Activated T-helper 17 cell treated with anti-CD3 and anti-CD28 coated beads, Interleukin-2, amount 50 U/mL, for 72 hours (primary cell): Measurements from ENCODE around the gene TNRC6C. TPM values are rescaled to one million over a fixed set of nuclear protein-coding genes. Genes with fewer than 3 reads are reported as not detected.

ENCODE experiments used
- ATAC-seq: fragments of 150-1000 bp; cut with Tn5 transposase; replicated peaks from 2 replicates; pipeline ENCODE4 v1.10.0; 2021; ENCODE audit warnings: mild to moderate bottlenecking, moderate library complexity
- H3K27ac Mint-ChIP-seq: one replicate; pipeline ENCODE4 v1.8.0; 2022; ENCODE audit warnings: mixed read lengths
- H3K27me3 Mint-ChIP-seq: one replicate; pipeline ENCODE4 v1.8.0; 2022; ENCODE audit warnings: mixed read lengths
- H3K36me3 Mint-ChIP-seq: one replicate; pipeline ENCODE4 v1.8.0; 2022; ENCODE audit warnings: low read depth, mild to moderate bottlenecking, mixed read lengths
- H3K4me1 Mint-ChIP-seq: one replicate; pipeline ENCODE4 v1.8.0; 2022; ENCODE audit warnings: mixed read lengths
- H3K4me3 Mint-ChIP-seq: one replicate; pipeline ENCODE4 v1.8.0; 2022; ENCODE audit warnings: mild to moderate bottlenecking, mixed read lengths
- H3K9me3 Mint-ChIP-seq: one replicate; pipeline ENCODE4 v1.8.0; 2022; ENCODE audit warnings: mixed read lengths
- total RNA-seq, 2 donors: library from RNA; stranded (reverse); gene quantifications; one replicate each; pipeline ENCODE4 v1.2.3, GENCODE V29; 2022

The TNRC6C gene
- total RNA-seq, 2 donors from 2014 or later = 15.6 to 19.1 TPM

DNA sequence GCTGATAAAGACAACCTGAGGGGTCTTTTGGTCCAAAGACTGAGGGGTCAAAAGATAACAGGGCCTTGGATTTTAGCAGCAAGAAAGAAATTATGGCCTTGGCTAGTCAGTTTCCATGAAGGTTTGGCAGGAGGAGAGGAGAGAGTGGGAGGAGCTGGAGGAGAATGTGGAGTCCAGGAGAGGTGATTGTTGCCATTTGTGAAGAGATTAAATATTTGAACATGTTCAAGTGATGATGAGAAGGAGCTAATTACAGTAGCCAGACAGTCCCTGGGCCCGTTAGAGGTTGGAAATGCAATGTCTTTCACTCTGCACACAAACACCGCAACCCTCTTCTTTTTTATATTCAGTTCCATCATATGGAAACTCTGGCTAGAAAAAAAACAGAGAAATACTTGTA, 68.6 kb downstream of the TNRC6C start:
- peaks cover 19% of the 10 kb centered on the region for H3K4me1 Mint-ChIP-seq
- no peaks in the 10 kb centered on the region for H3K27me3 Mint-ChIP-seq
- H3K27ac Mint-ChIP-seq = peak overlapping the region; percentile 40
- no peak for ATAC-seq
- H3K36me3 Mint-ChIP-seq = peaks cover 8% of the 10 kb centered on the region
- no peak overlapping the region for H3K4me3 Mint-ChIP-seq
- H3K9me3 Mint-ChIP-seq = no peaks in the 10 kb centered on the region

DNA sequence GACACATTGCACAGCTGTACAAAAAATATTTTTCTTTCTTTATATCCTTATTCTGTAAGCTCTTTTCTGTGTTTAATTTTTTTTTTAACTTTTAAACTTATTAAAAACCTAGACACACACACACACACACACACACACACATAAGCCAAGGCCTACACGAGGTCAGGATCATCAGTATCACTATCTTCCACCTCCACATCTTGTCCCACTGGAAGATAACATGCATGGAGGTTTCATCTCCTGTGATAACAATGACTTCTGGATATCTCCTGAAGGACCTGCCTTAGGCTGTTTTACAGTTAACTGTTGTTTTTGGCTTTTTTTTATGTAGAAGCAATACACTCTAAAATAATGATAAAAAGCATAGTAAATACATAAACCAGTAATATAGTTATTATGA, 71.2 kb downstream of the TNRC6C start:
- ATAC-seq = no peak
- no peaks in the 10 kb centered on the region for H3K27me3 Mint-ChIP-seq
- no peaks in the 10 kb centered on the region for H3K9me3 Mint-ChIP-seq
- H3K4me1 Mint-ChIP-seq = peaks cover 21% of the 10 kb centered on the region
- no peak overlapping the region for H3K27ac Mint-ChIP-seq
- peaks cover 28% of the 10 kb centered on the region for H3K36me3 Mint-ChIP-seq
- no peak overlapping the region for H3K4me3 Mint-ChIP-seq

DNA sequence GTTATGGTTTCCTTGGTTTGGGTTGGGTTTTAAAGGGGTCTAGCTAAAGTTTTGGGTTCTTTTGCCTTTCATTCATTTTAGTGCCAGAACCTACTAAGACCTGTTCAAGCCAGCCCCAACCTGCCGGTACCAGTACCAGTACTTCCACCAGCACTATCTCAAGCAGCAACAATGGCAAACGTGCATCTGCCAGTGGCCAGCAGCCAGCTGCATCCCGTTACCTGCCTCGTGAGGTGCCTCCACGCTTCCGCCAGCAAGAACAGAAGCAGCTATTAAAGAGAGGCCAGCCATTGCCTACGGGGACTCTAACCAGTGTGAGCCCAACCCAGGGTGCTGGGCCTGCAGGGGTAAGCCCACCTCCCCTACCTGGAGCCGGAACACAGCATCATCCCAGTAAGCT, 72.9 kb downstream of the TNRC6C start:
- Mint-ChIP-seq H3K9me3 (no peaks in the 10 kb centered on the region), H3K36me3 (peaks cover 46% of the 10 kb centered on the region), H3K27ac (no peak overlapping the region), H3K4me1 (peaks cover 24% of the 10 kb centered on the region), H3K4me3 (no peak overlapping the region), H3K27me3 (no peaks in the 10 kb centered on the region)
- ATAC-seq = no peak

DNA sequence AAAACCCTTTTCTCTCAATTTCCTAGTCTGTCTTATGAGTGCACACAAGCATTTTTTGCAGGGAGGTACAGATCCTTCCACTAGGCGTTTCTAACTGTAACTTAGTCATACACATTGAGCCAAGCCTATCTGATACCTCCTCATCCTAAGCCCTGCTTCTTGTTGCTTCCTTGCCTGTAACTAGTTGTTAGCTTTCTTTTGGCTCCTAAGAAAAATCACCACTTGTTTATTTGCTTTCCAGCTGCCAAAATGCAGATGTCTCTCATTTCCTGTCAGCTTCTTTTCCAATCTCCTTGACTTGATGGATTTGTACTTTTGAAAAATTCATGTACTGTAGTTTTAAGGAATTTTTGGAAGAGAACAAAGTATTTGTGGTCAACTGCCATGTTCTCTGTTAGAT, 73.7 kb downstream of the TNRC6C start:
- no peak overlapping the region for H3K27ac Mint-ChIP-seq
- H3K4me1 Mint-ChIP-seq = peaks cover 17% of the 10 kb centered on the region
- no peaks in the 10 kb centered on the region for H3K9me3 Mint-ChIP-seq
- no peaks in the 10 kb centered on the region for H3K27me3 Mint-ChIP-seq
- no peak for ATAC-seq
- no peak overlapping the region for H3K4me3 Mint-ChIP-seq
- H3K36me3 Mint-ChIP-seq = peaks cover 51% of the 10 kb centered on the region

DNA sequence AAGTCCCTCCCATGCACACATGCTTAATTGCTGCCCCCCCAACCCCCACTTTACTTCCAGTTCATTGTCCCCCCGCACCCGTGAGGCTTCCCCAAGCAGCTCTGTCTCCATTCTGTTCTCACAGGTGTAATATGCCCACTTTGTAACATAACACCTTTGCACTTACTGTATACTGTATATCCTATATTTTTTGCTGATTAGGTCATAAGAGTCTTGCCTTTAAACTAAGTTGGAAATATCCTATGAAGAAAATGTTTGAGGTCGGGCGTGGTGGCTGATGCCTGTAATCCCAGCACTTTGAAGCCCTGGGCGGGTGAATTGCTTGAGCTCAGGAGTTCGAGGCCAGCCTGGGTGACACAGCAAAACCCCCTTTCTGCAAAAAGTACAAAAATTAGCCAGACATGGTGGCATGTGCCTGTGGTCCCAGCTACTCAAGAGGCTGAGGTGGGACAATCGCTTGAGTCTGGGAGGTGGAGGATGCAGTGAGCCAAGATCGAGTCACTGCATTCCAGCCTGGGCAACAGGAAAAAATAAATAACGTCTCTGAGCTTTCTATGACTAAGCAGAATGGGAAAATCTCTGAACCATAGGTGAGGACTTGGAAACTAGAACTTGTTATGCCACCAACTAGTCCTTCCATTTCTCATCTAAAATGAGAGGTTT, 76.1 kb downstream of the TNRC6C start:
- Mint-ChIP-seq H3K9me3 (no peaks in the 10 kb centered on the region), H3K27me3 (no peaks in the 10 kb centered on the region), H3K4me3 (no peak overlapping the region), H3K4me1 (peaks cover 6% of the 10 kb centered on the region), H3K36me3 (peaks cover 63% of the 10 kb centered on the region), H3K27ac (peak overlapping the region; percentile 23)
- ATAC-seq = peak; percentile 40

DNA sequence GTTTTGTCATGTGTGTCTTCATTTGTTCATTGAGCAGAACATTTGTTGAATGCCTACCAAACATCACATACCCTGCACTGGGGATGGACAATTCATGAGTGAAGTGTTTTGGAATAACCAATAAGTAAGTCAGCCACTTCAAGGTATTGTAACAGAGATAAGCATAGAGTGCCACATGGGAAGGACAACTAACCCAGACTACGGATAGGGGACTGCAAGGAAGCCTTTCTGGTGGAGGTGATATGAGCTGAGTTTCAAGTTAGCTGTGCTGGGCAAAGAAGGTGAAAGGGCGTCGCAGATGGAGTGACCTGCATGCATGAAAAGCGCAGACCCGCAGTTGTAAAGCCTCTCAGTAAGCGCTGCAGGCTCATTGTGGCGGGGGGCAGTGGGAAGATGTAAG, 78.8 kb downstream of the TNRC6C start:
- Mint-ChIP-seq H3K36me3 (peaks cover 54% of the 10 kb centered on the region), H3K4me3 (no peak overlapping the region), H3K4me1 (peaks cover 6% of the 10 kb centered on the region), H3K27ac (peak overlapping the region; percentile 3), H3K27me3 (no peaks in the 10 kb centered on the region), H3K9me3 (no peaks in the 10 kb centered on the region)
- no peak for ATAC-seq

DNA sequence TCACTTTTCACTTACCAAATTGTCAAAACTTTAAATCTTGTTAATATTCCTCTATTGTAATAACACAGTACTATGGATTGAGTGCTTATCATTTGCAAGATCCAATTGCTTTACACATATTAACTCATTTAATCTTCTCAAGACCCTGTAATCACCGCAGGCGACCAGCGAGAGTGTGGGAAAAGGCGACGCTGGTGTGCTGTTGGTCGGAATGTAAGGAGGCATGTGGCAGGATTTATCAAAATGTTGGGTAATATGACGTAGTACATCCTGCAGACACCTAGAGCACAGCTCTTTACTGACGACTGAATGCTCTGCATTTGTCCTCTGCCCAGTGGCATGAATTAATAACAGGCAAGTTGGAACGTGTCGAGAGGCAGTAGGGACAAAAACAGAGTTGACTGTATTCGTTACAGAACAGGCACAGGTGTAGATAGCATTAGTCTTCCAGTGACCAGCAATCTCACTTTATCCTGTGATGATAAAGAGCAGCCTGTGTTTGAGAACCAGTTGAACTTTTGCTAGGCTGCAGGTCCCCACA, 80.3 kb downstream of the TNRC6C start:
- no peaks in the 10 kb centered on the region for H3K9me3 Mint-ChIP-seq
- H3K27ac Mint-ChIP-seq = no peak overlapping the region
- H3K27me3 Mint-ChIP-seq = no peaks in the 10 kb centered on the region
- no peak overlapping the region for H3K4me3 Mint-ChIP-seq
- peaks cover 15% of the 10 kb centered on the region for H3K4me1 Mint-ChIP-seq
- no peak for ATAC-seq
- peaks cover 53% of the 10 kb centered on the region for H3K36me3 Mint-ChIP-seq

DNA sequence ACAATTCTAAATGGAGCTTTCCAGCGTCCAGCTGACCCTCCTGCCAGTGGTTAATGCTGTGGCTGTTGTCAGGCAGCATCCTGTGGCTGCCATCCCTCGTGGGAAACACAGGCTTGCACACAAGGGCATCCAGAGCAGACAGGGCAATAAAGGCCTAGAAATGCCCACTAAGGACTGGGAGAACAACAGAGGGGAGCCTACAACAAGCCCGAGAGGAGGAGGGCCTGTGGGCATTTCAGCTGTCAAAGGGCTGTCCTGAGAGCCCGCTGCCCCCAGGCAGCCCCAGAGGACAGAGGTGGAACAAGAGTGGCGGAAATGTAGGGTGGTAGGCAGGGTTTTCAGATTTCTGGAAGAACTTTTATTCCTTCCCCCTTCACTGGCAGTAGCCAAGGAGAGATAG, 81.1 kb downstream of the TNRC6C start:
- Mint-ChIP-seq H3K27ac (peak overlapping the region; percentile 72), H3K9me3 (no peaks in the 10 kb centered on the region), H3K4me3 (no peak overlapping the region), H3K36me3 (peaks cover 45% of the 10 kb centered on the region), H3K27me3 (no peaks in the 10 kb centered on the region), H3K4me1 (peaks cover 15% of the 10 kb centered on the region)
- no peak for ATAC-seq

DNA sequence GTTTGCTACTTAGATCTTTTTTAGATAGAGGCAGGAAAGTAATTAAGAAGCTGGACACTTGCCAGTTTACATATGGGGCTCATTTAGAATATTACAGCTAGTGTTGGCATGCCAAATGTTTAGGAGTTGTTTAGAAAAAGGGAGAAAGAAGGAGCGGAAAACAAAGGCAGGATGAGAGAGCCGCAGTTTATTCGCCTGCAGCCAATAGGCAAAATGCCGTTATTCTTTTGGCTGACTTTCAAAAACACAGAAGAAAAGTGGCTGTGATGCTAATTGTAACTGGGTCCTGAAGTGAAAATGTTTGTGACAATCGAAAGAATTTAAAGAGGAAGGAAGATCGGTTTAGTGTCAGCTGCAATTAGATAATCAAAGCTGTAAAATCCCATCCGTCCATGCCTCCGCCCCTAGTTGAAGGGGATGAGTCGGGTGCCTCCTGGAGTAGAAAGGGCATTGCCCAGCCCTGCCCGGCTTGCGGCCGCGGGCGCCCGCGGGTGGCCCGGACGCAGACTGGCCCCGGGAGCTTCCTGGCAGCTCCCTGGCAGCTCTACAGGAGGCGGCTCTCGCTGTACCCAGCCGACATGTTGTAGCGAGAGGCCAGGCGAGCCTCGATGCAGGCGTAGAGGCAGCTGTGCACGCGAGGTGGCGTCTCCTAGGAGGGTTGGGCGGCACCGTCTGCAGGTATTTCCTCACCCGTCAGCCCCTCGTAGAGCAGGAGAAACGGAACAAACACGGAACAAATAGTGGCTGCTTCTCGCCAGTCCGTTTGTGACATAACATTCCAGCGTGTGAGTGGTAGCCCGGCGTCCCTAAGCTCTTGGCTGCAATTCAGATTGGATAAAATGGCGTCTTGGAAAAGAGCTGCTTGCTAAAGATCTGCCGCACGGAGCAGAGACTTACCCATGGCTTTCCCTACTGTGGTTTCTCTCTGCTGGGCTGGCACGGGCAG, 82.2 kb downstream of the TNRC6C start:
- Mint-ChIP-seq H3K27ac (peak overlapping the region; percentile 72), H3K36me3 (peaks cover 34% of the 10 kb centered on the region), H3K4me1 (peaks cover 16% of the 10 kb centered on the region), H3K9me3 (no peaks in the 10 kb centered on the region), H3K27me3 (no peaks in the 10 kb centered on the region), H3K4me3 (peak overlapping the region; percentile 57)
- peak; percentile 71 for ATAC-seq

DNA sequence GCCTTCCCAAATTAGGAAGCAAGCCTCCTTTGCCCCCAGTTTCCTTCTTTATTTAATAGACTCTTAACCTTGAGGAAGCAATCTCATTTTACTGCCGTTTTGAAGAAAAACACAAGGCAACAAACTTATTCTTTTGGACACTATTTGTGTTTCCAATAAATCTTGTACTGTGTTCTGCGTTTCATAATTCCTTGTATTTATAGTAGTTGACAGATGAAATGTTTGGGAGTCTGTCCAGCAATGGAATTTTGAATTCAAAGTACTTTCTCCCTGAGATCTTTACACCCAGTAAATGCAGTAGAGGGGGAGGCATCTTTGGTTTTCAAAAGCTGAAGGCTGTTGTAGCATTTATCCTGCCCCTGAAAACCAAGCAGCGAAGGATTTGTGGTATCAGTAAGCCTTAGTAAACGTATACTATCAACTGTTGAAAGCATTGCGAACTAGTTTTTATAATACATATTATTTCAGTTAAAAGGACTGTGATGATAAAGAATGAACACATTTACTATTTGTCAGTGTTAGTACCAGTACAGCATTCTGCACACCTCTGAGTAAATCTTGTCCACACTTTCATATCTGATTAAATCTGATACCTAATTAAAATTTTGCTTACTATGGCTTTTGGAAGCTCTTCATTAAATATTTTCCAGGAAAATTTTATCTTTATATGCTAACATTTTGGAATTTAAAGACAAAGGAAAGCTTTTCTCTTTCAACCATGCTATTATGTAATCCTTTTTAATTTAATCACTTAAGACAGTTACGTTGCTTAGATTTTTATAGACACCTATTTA, 83.1 kb downstream of the TNRC6C start:
- peaks cover 17% of the 10 kb centered on the region for H3K4me1 Mint-ChIP-seq
- H3K27ac Mint-ChIP-seq = no peak overlapping the region
- ATAC-seq = no peak
- no peaks in the 10 kb centered on the region for H3K27me3 Mint-ChIP-seq
- peak overlapping the region; percentile 57 for H3K4me3 Mint-ChIP-seq
- H3K36me3 Mint-ChIP-seq = peaks cover 25% of the 10 kb centered on the region
- H3K9me3 Mint-ChIP-seq = no peaks in the 10 kb centered on the region

DNA sequence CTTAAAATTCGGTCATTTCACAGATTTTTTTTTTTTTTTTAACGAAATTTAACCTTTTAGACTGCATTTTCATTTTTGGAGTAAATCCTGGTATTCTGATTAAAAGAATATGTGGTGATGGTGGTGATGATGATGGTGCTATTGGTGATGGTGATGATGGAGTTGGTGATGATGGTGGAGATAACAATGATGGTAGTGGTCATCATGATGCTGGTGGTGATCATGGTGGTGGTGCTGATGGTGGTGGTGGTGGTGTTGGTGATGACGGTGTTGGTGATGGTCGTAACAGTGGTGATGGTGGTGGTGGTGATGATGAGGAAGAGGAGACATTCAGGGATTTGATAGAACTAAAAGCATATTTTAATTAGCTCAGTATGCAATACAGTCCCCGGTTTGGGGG, 84.0 kb downstream of the TNRC6C start:
- no peak for ATAC-seq
- H3K4me1 Mint-ChIP-seq = peaks cover 20% of the 10 kb centered on the region
- H3K4me3 Mint-ChIP-seq = no peak overlapping the region
- H3K36me3 Mint-ChIP-seq = peaks cover 18% of the 10 kb centered on the region
- H3K9me3 Mint-ChIP-seq = no peaks in the 10 kb centered on the region
- H3K27me3 Mint-ChIP-seq = no peaks in the 10 kb centered on the region
- H3K27ac Mint-ChIP-seq = no peak overlapping the region

DNA sequence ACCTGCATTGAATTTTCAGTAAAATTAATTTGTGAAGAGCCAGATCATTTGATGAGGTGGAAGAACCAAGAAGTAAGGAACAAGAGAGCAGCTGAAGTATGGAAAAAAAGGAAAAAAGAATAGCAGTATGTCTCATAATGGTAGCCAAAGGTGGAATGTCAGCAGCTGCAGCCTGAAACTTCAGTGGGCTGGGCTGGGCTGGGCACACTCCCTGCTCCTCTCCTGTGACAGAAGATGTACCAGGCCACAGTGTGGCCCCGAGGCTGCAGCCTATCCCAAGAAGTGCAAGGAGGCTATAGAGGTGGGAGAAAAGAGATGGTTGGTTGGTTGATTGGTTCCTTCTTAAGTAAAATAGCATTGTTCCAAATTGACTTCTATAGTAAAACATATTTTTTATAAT, 84.5 kb downstream of the TNRC6C start:
- Mint-ChIP-seq H3K27me3 (no peaks in the 10 kb centered on the region), H3K4me1 (peaks cover 20% of the 10 kb centered on the region), H3K4me3 (no peak overlapping the region), H3K9me3 (no peaks in the 10 kb centered on the region), H3K36me3 (peaks cover 16% of the 10 kb centered on the region), H3K27ac (no peak overlapping the region)
- no peak for ATAC-seq

DNA sequence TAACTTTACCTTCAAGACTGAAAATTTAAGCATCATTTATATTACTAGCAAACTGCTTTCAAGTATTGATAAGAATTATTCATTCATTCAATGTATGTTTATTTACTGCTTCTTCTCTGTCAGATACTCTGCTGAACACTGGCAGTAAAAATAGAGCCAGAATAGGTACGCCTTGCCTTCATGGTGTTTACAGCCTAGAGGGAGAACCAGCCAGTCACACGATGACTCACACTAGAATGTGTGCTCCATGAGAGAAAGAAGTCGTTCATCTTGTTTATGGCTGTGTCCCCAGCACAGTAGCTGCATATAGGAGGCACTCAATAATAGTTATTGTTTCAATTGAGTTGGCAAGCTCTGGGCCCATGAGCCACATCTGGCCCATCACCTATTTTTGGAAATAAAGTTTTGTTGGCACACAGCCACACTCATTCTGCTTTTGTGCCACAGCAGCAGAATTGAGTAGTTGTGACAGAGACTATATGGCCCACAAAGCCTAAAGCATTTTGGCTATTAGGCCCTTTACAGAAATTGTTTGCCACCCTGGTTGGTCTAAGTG, 85.9 kb downstream of the TNRC6C start:
- Mint-ChIP-seq H3K36me3 (peaks cover 26% of the 10 kb centered on the region), H3K4me1 (peaks cover 20% of the 10 kb centered on the region), H3K9me3 (no peaks in the 10 kb centered on the region), H3K27ac (peak overlapping the region; percentile 29), H3K27me3 (no peaks in the 10 kb centered on the region), H3K4me3 (no peak overlapping the region)
- ATAC-seq = peak; percentile 28

DNA sequence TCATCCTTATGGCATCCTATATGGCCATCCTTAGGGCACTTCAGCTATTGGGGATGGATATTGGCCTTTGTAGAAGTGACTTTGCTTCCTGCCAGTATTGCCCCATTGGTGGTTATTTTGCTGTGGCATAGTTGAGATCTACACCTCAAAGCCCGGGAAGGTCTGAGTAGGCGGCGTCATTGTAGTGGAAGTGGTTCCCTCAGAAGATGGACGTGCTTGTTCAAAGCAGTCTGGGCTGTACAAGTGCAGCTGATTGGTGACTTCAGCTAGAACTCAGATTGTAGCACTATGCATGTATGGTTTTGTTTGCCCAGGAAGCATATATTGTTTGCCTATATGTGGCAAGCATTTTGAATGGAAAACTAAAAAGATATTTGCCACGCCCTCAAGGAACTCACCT, 86.8 kb downstream of the TNRC6C start:
- Mint-ChIP-seq H3K27me3 (no peaks in the 10 kb centered on the region), H3K27ac (peak overlapping the region; percentile 29), H3K4me3 (no peak overlapping the region), H3K4me1 (peaks cover 25% of the 10 kb centered on the region), H3K9me3 (no peaks in the 10 kb centered on the region), H3K36me3 (peaks cover 36% of the 10 kb centered on the region)
- ATAC-seq = peak; percentile 21
